GM18517 (cell line): ENCODE data around the gene CDT1.
A peak's percentile ranks its signal among the peaks of the same experiment; 100 is the strongest.

Experiments
- ATAC-seq: cut with Tn5 transposase; IDR thresholded peaks from one replicate; pipeline ENCODE4 v1.9.1; 2021; ENCODE audit warnings: mild to moderate bottlenecking, moderate library complexity; ENCODE audit not compliant: unreplicated experiment

The CDT1 gene

DNA sequence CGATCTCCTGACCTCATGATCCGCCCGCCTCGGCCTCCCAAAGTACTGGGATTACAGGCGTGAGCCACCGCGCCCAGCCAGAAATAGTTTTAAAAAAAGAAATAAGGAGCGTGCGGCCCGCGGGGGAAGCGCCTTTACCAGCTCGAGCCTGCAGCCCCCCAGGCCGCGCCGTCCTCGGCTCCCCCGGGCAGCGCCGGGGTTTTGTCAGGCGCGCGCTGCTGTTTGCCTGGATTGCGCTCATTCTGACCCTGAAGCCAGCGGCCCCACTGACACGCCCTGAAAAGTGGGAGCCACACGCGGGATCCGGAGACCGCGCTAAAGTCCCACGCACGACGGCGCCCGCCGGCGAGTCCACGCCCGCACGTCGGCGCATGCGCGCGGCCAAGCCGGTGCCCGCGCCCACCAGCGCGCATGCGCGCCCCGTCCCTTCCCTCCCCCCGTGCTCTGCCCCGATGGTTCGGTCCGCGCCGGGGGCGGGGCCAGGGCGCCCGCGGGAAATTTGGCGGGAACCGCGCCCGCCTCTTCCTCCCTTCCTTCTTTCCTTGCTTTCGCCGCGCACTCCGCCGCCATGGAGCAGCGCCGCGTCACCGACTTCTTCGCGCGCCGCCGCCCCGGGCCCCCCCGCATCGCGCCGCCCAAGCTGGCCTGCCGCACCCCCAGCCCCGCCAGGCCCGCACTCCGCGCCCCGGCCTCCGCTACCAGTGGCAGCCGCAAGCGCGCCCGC is at the start of gene CDT1:
Gene CDT1, plus strand, starts transcription at position 526 of the 724 bp plus-strand sequence. Its CDS starts 43 bp downstream, at position 569.
- ATAC-seq = peak; percentile 44

DNA sequence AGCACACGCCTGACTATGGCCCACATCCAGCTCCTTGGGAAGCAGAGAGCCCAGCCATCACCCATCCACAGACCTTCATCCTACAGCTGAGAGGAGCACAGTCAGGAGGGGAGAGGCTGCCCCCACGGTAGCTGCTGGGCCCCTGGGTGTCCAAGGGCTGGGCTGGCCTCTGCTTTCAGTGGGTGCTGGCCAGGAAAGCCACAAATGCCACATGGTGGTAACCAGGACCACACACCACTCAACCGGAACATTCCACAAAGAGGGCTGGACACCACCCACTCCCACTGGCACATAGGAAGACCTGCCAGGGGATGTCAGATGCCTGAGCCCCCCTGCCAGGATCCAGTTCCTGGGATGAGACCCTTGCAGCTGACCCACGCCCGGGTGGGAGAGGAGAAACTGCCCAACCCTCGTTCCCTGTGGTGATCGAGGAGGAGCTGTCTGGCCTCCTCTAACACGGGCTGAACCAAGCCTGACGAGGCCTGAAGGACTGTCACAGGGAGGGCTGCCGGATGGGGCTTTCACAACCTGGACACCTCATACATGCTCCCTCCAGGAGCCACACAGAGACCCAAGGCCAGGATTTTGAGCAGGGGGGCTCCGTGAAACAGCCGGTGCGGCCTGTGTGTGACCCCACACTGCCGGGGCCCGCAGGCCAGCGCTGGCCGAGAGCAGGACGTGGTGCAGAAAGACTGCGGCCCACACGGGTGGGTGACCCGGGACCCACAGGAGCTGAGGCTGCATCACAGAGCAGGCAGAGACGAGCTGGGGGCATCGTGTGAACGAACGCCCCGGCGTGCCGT is 49.3 kb upstream of the CDT1 start:
- no peak for ATAC-seq

DNA sequence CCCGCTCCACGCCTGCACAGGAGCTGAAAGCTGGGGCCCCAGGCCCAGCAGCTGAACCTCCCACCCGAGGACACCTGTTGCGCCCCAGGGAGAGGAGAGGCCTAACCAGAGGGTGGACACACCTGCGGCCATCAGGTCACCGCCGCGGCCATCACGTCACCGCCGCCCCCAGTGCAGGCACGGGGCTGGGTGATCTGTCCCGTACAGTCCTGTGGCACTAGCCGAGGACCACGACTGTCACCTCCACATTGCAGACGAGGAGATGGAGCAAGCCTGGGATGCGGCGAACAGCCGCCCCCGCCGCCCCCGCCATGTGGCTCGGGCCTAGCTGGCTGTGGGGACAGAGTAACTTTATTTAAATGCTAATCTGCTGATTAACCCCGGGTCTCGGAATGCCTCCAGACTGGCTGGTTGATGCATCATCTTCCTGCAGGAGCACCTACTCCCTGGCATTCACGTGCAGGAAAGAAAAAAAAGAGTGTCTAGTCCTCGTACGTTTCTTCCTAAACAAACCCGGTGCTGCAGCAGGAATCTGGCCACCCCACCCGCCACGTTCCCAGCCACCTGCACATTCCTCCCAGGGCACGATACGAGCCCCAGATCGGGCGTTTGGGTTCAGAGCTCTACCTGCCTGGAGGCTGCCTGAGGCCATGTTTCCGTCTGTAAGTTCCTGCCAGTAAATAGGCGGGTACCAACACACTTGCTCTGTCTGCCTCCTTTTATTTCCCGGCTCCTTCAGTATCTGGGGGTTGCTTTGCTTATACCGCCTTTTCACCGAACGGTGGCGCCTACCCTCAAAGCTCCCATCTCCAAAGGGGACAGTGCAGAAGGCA is 48.5 kb upstream of the CDT1 start:
- ATAC-seq = no peak

DNA sequence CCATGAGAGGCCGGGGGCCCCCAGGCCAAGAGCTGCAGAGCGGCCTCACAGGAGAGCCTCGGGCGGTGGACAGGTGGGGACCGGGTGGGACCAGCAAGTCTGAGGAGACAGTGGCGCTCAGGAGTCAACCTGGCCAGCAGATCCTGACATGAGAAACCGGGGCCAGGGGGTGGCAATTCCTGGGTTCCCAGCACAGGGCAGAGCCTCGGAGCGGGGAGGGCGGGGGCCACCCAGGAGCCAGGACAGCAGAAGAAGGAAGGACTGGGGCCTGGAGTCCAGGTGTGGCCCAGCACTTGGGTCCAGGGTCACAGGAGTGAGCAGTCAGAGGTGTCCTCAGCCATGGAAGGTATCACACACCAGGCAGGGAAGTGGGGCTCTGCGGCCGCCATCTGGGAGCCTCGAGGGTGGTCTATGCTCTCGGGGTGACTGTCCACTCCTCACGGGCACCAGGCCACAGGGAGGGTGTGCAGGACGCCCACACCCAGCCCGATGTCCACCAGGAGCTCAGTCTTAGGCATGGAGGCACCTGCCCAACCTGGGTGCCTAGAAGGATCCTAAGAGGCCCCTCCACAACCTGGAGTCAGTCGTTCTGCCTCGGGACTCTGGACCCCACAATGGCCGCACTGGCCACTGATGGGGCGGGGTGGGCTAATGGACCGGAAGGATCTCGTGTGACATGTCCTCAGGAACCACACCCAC is 47.7 kb upstream of the CDT1 start:
- ATAC-seq = no peak

DNA sequence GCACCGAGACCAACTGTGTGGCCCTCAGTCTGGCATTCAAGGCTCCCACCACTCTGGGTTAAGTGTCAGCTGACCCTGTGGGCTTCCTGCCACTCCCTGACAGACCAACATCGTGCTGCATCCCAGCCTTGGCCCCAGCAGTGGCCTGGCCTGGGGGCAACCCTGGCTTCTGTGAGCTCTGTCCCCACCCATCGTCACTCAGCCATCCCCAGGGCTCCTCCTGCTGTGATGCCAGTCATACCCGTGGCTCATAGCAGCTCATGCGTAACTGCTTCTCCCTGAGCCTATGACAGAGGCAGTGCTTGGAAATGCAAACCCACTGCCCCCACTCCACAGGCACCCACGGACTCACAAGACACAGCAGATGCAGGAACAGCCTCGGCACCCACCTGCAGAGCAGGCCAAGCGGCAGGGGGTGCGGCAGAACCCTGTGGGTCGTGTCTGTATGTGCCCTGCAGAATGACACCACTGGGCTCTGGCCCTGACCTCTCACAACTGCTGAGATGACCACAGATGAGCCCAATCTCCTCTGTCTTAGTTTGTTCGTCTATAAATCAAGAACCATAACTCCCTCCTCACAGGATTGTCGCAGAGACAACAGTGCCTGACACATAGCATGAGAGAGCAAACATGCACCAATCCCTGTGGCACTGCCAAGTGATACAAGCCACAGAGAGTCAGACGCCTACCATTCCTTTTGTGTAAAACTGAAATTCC is 45.2 kb upstream of the CDT1 start:
- no peak for ATAC-seq

DNA sequence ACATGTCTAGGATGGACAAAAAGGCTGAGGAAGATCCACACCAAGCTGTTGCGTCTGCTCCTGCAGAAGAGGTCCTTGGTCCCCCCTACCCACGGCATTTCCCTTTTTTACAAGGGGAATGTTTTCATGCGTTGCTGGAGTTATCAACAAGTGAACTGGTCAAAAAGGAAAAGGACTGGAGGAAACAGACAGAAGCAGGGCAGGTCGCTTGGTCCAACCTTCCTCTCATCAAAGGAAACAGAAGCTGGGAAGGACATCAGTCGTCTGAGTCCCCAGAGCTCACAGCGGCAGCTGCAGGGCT is 44.7 kb upstream of the CDT1 start:
- ATAC-seq = no peak

DNA sequence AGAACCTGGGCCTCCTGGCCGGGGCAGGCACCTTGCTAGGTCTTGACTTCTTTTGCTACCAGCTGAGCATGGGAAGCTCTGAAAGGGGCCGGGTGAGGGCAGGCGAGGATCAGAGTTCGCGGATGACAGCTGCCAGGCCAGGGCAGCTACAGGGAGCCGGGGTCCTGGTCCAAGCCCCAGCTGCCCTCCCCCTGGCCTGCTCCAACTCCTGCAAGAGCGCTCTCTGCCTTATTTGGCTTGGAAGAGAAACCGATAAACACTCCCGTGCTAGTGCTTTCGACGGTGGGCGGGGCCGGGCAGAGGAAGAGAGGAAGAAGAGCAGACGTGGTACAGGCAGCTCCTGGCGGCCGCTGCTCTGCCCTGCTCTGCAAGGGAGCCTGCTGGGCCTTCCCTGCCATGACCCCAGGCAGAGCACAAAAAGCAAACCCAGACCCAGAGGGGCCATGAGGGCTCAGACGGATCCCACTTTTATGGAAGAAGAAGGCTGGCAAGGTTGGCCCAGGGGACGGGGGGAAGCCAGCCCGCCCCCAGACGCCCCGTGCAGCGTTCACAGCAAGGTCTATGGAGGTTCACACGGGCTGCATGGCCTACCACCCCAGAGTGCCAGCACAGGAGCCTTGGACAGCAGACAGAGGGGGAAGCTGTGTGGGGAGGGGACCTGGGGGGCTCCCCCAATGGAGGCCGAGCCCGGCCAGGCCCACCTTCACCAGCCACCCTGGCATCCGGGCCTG is 44.2 kb upstream of the CDT1 start:
- ATAC-seq = no peak

DNA sequence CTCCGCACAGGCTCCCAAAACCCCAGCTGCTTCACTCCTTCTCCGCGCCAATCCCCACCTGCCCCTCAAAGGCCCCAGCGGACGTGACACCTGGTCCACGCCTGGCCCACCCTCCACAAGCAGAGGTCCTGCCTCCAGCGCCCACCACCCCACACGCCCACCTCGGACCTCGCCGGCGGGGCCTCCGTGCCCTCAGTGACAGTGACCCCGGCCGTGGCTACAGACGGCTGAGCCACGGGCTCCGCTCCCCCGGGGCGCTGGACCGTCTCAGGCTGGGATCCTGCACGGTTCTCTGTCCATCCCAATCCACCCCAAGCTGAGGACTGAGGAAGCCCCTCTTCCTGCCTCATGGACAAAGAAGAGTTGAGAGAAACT is 43.6 kb upstream of the CDT1 start:
- no peak for ATAC-seq

DNA sequence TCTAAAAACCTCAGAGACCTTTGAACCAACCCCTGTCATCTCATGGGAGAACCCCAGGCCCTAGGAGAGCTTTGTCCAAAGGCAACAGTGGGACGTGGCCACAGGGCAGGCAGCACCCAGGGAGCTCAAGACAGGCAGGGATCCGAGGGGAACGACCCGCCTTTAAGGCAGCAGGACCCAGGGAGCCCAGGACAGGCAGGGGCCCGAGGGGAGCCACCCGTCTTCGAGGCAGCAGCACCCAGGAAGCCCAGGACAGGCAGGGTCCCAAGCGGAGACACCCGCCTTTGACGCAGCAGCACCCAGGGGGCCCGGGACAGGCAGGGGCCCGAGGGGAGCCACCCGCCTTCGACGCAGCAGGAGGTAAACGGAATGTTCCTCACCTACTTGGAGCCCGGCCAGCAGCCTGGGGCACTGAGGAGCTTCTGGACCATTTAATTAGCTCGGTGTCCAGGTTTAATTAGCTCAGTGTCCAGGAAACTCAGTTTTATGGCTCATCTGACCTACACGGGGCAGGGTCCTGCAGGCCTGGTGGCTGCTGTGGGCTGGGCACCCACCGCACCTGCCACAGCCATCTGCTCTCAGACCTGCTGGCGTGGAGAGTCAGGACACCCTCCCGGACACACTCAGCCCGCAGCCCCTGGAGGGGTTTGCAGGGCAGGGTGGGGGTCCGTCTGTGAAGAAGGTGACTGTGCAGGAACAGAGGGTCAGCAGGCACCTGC is 43.0 kb upstream of the CDT1 start:
- ATAC-seq = no peak

DNA sequence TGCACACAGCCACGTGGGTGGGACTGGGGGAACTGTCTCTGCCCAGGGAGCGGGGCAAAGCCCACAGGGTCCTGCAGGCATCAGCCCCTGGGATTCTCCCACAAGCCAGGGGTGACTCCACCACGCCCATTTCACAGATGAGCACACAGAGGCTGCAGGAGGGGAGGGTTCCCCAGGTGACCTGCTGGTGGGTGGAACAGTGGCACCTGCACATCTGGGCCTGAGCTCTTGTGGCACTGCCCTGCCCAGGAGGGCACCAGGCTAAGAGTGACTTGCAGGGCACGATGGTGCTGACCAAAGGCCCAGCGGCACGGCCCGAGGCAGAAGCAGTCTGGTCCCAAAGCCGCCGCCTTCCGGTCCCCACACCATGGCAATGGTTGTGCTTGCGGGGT is 42.5 kb upstream of the CDT1 start:
- no peak for ATAC-seq

DNA sequence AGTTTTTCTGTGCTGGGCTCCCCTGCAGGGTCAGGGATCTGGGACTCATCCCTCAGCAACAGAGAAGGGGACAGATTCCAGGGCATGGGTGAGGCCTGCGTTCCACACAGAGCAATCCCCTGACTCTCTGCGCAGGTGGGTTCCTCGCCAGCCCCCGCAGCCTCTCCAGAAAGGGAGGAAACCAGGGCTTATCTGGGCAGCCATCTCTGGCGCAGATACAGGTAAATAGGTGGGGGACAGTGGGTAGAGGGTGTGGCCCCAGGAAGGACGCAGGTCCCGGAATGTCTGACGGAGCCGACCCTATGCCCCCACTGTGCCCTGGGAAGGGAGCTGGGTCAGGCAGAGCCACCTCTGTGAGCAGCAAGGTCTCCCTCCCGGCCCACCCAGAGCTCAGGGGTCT is 41.8 kb upstream of the CDT1 start:
- ATAC-seq = no peak

DNA sequence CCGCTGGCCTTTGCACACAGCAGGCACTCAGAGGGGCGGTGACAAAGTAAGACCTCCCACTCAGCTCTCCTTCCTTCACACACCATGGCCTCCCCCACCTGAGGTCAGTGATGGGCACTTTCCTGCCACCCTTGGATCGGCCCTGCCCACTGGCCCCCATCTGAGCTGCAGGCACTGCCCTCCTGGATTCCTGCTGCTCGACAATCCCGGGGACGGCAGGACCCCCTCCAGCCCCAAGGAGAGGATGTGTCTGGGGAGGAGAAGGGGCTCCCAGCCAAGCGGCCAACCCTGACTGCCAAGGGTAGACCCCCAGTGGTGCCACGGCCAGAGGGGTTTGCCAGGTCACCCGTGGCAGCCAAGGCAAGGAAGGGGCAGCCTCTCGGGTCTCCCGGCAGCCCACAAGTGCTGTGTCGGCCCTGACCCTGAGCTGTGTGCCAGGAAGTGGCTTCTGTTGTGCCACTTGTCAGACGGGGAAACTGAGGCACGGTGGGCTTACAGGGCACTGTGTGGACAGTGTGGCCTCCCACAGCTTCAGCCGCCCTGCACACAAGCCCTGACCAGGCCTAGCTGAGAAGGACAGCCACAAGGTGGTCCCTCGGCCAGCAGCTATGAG is 41.2 kb upstream of the CDT1 start:
- ATAC-seq = no peak

DNA sequence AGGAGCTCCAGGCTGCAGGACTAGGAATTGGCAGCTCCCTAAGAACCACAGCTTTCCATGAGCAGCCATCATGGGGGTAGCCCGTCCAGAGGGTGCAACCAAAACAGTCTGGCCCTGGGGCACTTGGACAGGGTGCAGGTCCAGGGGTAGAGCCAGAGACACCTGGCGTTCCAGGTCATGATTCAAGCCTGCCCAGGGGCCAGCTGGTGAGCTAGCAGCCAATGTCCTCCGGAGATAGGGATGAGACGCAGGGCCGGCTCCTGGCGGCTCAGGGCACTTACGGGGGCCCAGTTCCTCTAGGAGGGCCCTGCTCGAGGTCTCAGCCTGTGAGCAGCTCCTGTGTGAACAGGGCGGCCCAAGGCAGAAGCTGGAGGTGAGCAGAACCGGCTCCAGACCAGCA is 40.6 kb upstream of the CDT1 start:
- ATAC-seq = no peak

DNA sequence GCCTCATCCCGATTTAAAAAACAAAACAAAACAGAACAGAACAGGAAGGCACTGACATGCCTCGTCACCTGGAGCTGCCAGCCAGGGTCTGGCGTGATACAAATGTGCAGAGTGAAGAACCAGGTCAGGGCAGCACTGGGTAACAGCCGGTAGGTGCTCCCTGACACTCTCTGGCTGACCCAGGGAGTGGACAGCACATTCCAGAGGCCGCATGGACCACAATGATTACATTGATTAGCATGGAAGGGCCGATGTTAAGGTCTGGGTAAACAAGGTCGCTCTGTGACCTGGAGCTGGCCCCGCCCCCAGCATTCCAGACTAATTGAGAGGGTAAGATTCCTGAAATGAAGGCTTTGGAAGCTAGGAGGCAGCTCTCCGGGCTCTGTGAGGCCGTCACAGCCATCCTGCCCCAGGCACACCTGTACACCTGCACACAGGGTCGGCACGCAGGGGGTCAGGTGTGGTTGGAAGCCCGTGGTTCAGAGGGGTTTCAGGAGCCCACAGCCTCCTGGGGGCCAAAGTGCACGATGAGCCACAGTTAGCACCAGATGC is 40.0 kb upstream of the CDT1 start:
- no peak for ATAC-seq

DNA sequence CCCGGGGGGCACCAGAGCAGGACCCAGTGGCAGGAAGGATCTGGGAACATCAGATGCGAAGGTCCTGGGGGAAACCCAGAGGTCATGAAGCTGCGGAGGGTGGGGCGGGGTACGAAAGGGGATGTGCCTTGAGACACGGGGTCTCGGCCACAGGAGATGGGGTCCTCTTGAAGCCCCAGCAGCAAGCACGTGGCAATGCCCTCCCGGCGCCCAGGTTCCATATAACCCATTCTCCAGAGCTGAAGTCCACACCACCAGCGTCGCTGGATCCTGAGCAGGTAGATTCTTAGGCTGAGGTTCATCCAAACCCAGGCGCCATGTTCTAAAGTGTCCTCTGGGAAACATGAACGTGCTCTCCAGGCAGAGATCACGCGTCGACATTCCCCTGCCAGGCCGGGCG is 39.5 kb upstream of the CDT1 start:
- ATAC-seq = no peak

DNA sequence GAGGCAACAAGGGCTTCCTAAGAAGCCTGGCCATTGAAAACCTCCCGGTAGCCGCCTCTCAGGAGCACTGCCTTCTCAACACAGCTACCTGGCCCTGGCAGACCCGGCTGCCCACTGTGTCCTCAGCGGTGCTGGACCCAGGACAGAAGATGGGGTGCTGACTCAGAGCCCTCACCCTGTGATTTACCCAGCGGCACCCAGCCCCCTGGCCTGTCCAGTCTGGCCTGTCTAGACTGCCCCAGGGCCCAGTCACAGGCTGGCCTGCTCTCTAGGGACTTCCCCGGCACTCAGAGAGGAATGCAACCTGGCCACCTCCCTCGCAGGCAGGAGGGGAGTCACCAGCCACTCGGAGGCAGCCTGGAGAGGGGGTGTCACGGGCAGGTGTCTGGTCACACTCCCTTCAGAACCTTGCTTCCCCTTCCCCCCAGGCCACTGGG is 38.7 kb upstream of the CDT1 start:
- ATAC-seq = no peak

DNA sequence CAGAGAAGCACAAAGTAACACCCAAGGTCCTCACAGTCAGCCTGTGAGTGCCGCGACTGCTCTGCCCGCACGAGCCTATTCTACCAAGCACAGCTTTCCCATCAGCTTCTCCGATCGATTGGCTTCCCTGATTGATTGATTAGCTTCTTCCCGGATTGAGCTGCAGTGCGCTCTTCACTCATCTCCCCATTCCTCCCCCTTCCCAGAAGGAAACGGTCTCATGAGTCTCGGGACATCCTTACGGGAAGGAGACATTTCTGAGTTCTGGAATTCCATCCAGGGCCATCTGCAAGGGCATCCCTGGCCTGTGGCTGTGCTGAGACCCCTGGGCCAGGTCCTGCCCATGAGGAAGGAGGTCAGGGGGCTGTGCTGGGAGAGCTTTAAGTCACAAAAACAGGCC is 36.6 kb upstream of the CDT1 start:
- no peak for ATAC-seq

DNA sequence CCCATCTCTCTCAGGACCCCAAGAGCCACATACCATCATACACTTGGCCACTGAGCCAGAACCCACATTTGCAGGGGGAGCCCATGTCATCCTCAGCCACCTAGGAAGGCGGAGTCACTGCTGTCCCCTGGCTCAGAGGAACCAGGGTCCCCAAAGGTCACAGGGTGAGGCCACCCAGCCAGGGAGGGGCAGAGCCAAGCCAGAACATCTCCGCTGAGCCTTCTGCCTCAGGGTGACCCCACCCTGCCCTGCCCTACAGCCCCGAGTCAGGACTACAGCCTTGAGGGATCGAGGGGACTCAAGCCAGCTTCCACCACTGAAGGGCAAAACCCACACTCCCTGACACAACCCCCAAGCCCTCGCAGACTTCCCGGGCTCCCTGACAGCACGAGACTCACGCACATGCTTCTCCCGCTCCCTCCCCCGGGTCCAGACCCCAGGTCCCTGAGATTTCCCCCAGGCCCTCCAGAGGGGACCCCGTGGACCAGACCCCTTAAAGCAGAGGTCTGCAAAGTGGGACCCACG is 36.0 kb upstream of the CDT1 start:
- ATAC-seq = no peak
